ENCODE measurements around the gene STRN.
"Not testable (repeated sequence)": the region's sequence is repeated elsewhere in the genome, so short reads cannot be mapped to it uniquely, and the experiment has no call there.

The STRN gene

GRCh38 chr2:36960773-36961172 lies 5.6 kb downstream of the STRN start:
- FAIRE-seq, result no peak

GRCh38 chr2:36960005-36960675 lies 6.2 kb downstream of the STRN start:
- no peak for FAIRE-seq

- FAIRE-seq, result no peak
These were observed 11.2 kb downstream of the STRN start for GRCh38 chr2:36954977-36955607.

- FAIRE-seq, result no peak
These were observed 13.6 kb downstream of the STRN start for GRCh38 chr2:36952748-36953197.

GRCh38 chr2:36951574-36951973 lies 14.8 kb downstream of the STRN start:
- FAIRE-seq, result no peak

GRCh38 chr2:36951027-36951518 lies 15.3 kb downstream of the STRN start:
- no peak for FAIRE-seq

GRCh38 chr2:36949845-36950244 lies 16.5 kb downstream of the STRN start:
- FAIRE-seq, result no peak

GRCh38 chr2:36945240-36945639 lies 21.1 kb downstream of the STRN start:
- not testable (repeated sequence) for FAIRE-seq

GRCh38 chr2:36941867-36942266 lies 24.5 kb downstream of the STRN start:
- FAIRE-seq, result no peak

GRCh38 chr2:36936526-36936925 lies 29.8 kb downstream of the STRN start:
- FAIRE-seq, result peak; percentile 32

GRCh38 chr2:36931688-36932087 lies 34.6 kb downstream of the STRN start:
- not testable (repeated sequence) for FAIRE-seq

GRCh38 chr2:36930787-36931410 lies 35.4 kb downstream of the STRN start:
- not testable (repeated sequence) for FAIRE-seq

GRCh38 chr2:36926175-36927132 lies 39.9 kb downstream of the STRN start:
- FAIRE-seq, result not testable (repeated sequence)

GRCh38 chr2:36922629-36923028 lies 43.7 kb downstream of the STRN start:
- not testable (repeated sequence) for FAIRE-seq

- FAIRE-seq, result no peak
These were observed 44.4 kb downstream of the STRN start for GRCh38 chr2:36921984-36922383.

GRCh38 chr2:36919041-36919837 lies 47.1 kb downstream of the STRN start:
- no peak for FAIRE-seq

- peak; percentile 90 for FAIRE-seq
These were observed 48.0 kb downstream of the STRN start for GRCh38 chr2:36918307-36918706.

- FAIRE-seq, result no peak
These were observed 50.7 kb downstream of the STRN start for GRCh38 chr2:36915627-36916026.

GRCh38 chr2:36912695-36913094 lies 53.6 kb downstream of the STRN start:
- FAIRE-seq, result no peak

GRCh38 chr2:36911012-36911411 lies 55.3 kb downstream of the STRN start:
- no peak for FAIRE-seq

- FAIRE-seq, result no peak
These were observed 60.1 kb downstream of the STRN start for GRCh38 chr2:36906277-36906676.

GRCh38 chr2:36904636-36905035 lies 61.7 kb downstream of the STRN start:
- no peak for FAIRE-seq

Measured in TTC549 (cell line).